HG02588 (cell line): Measurements from ENCODE around the gene C1orf210.

Experiments
- ATAC-seq: cut with Tn5 transposase; IDR thresholded peaks from one replicate; pipeline ENCODE4 v1.9.1; 2021; ENCODE audit warnings: mild to moderate bottlenecking, moderate library complexity; ENCODE audit not compliant: unreplicated experiment

Gene C1orf210

GRCh38 chr1:43296207-43296606, 10.8 kb upstream of the C1orf210 start:
- no peak for ATAC-seq

GRCh38 chr1:43294761-43295160, 9.4 kb upstream of the C1orf210 start:
- ATAC-seq = no peak

GRCh38 chr1:43293896-43294760, 8.7 kb upstream of the C1orf210 start:
- no peak for ATAC-seq

DNA sequence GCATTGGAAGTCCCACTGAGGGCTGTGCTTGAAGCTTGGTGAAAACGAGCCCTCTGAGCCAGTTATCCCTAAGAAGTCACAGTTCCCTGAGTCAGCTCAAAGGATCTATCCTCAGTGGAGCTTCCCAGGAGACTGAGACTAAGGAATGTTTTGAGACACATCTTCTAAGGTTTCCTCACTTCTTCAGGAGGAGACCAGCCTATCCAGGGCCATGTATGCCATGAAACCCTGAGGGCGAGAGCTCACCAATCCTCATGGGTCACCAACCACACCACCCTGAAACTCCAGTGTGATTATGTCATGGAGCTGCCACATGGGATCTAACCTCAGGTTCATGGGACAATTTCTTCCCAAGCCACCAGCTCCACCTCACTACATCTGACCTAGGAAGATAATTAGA, 7.8 kb upstream of the C1orf210 start:
- ATAC-seq = no peak

DNA sequence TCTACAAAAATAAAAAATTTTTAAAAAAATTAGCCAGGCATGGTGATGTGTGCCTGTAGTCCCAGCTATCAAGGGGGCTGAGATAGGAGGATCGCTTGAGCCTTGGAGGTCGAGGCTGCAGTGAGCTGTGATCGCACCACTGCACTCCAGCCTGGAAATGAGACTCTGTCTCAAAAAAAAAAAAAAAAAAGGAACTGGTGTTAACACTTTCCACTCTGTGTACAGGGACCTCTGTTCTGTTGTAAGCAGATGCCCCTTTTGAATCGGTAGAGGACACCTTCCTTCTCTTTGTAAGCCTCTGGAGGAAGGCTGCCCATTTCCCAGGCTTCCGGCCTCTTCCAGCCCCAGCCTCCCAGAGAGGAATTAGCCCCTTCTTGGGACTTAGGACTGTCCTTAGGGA, 7.3 kb upstream of the C1orf210 start:
- ATAC-seq = no peak

- no peak for ATAC-seq
Observed at GRCh38 chr1:43292216-43292615, 6.8 kb upstream of the C1orf210 start.

- no peak for ATAC-seq
Observed at GRCh38 chr1:43288785-43289706, 3.7 kb upstream of the C1orf210 start.

- ATAC-seq = no peak
Observed at GRCh38 chr1:43288058-43288784, 2.8 kb upstream of the C1orf210 start.

DNA sequence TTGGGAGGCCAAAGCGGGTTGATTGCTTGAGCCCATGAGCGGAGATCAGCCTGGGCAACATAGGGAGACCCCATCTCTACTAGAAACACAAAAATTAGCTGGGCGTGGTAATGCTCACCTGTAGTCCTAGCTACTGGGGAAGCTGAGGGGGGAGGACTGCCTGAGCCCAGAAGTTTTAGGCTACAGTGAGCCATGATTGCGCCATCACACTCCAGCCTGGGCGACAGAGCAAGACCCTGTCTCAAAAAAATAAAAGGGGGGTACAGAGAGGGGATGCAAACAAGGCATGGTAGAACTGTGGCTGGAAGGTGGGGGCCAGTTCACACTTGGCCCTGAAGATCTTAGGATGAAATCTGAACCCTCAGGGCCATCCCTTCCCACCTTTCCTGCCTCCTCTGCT, 1.2 kb upstream of the C1orf210 start:
- ATAC-seq = no peak

DNA sequence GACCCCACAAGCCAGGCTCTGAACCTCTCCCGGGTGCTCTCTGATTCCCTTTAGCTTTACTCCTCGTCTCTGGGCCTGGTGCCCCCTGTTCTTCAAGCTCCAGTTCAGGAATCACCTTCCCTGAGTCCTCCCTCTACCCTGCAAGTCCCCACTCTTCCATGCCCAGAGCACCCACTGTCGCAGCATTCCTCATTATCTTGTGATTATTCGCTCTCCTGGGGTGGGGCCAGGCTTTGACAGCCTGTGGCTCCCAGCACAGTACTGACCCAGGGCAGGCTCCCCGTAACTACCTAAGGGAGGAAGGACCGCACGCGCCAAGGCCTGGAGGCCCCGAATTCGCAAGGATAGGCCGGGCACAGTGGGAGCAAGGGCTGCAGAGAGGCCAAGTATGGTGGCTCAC, 734 bp upstream of the C1orf210 start:
- no peak for ATAC-seq

- ATAC-seq = no peak
Observed at GRCh38 chr1:43284546-43285110, 753 bp downstream of the C1orf210 start.

DNA sequence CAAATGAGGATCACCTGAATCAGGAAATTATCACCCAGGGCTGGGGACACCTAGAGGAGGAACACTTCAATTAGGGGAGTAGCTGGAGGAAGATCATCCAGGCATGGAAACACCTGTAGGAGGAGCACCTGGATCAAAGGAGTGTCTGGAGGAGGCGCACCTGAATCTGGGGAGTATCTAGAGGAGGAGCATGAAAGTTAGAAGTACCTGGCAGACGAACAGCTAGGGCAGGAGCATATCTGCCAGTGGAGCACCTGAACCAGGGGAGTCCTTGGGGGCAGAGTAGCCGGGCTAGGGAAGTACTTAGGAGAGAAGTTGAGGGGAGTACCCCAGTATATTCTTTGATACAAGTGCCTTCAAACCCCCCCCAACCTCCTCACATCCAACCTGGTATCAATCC, 1.3 kb downstream of the C1orf210 start:
- ATAC-seq = no peak

DNA sequence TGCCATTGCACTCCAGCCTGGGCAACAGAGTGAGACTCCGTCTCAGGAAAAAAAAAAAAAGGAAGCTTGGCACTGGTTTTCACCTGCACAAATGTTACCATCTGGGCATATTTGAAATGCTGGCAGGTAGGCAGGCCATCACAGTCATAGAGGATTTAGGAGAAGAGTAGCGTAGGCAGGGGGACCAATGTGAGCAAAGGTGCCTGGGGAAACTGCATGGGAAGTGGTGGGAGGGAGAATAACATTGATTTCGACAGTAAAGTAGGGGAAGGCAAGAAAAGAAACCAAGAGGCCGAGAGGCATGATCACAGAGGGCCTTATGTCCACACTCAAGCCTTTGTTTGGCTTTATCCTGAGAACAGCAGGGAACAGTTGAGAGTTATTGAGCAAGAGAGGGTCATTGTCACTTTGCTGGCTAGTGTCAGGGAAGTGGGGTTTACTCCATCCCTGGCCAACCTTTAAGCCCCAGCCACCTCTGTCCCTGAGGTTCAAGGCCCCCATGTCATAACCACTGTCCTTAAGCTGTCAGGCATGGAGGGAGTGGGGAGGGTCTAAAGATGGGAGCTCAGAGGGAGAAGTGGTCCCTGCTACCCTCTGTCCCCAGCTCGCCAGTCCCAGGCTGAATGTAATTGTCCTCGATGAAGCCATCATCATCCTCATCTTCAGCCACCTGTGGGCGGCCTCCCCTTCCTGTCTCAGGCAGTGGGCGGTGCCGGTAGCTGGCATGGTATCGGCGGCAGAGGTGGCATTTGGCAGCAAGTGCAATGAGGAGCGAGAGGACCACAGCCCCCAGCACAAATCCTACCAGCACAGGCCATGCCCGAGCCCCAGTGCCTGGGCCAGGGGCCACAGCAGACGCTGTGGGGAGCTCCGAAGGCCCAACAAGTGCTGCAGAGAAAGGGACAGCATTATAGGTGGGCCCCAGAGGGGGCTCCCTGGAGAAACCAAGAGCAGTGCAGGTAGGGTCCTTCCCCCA, 2.9 kb downstream of the C1orf210 start:
- ATAC-seq = no peak

DNA sequence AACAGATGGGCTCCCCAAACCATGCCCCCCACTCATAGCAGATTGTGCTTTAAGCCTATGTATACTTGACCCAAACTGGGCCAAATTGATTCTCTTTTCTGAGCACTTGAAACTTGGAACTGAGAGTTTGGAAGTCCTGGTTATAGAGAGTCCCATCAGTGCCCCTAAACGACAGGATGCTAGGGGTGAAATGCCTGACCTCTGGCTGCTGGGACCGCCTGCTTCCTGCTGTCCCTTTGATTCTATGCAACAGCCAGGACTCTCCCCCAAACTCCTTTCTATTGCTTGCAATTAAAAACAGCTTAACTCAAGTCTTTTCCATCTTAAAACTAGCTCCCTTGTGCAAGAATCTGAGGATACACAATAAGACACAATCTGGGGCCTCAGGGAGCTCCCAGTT, 4.7 kb downstream of the C1orf210 start:
- no peak for ATAC-seq

DNA sequence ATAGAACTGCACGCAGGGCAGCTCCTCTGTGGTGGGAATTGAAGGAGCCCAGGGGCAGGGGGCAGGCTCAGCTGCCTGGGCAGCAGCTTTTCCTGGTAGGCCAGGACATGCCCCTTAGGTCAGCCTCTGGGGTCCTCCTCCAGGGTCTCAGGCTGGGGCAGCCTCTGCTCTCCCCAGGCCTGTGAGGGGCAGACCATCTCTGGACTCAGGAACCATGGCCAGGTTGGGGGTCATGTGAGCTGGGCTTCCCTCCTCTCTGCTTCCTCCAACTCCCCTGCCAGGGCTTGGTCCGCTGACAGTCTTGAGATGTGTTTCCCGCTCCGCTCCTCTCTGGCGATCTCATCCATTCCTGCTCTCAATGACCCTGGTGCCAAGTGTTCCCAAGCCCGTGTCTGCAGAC, 5.7 kb downstream of the C1orf210 start:
- no peak for ATAC-seq

- ATAC-seq = no peak
Observed at GRCh38 chr1:43279161-43279560, 6.2 kb downstream of the C1orf210 start.

GRCh38 chr1:43277116-43277876, 8.1 kb downstream of the C1orf210 start:
- no peak for ATAC-seq

- ATAC-seq = no peak
Observed at GRCh38 chr1:43276673-43277072, 8.7 kb downstream of the C1orf210 start.
